HepG2 (cell line): Measurements from ENCODE around the gene EHD1. TPM values are rescaled to one million over a fixed set of nuclear protein-coding genes. Genes with fewer than 3 reads are reported as not detected.
A peak's percentile ranks its signal among the peaks of the same experiment; 100 is the strongest.

Experiments used
- CHCHD3 ChIP-seq: sonication (generic); formaldehyde crosslinking; IDR thresholded peaks from 2 replicates; pipeline ENCODE4 v1.8.0; 2022; ENCODE audit warnings: mild to moderate bottlenecking, missing genetic modification reagents, moderate library complexity
- CSRNP2 ChIP-seq: sonication (generic); formaldehyde crosslinking; conservative IDR thresholded peaks from 2 replicates; pipeline ENCODE4 v1.8.0; 2022; ENCODE audit warnings: low read depth, missing genetic modification reagents
- FOXJ3 ChIP-seq: sonication (generic); formaldehyde crosslinking; IDR thresholded peaks from 2 replicates; pipeline ENCODE4 v1.4.0; 2020; ENCODE audit warnings: missing genetic modification reagents, mild to moderate bottlenecking, borderline replicate concordance
- GABPA ChIP-seq, 2 experiments: IDR thresholded peaks; 2 replicates each; pipeline ENCODE4 v1.6.1; 2011 to 2016; ENCODE audit warnings: low read depth in 2 of 2, low read length in 1 of 2, missing biosample characterization in 1 of 2, missing genetic modification characterization in 1 of 2
- MAZ ChIP-seq, 2 experiments: sonication (generic) in 1 of 2; formaldehyde crosslinking in 1 of 2; IDR thresholded peaks; 2 replicates each; pipeline versions ENCODE4 v1.5.0 to v1.6.1; 2012 to 2020; ENCODE audit warnings: low read depth in 2 of 2, mild to moderate bottlenecking in 2 of 2, borderline replicate concordance in 1 of 2, improper control_type of control experiment in 1 of 2, low read length in 1 of 2, missing genetic modification reagents in 1 of 2, moderate library complexity in 1 of 2
- MTF2 ChIP-seq: sonication (generic); formaldehyde crosslinking; IDR thresholded peaks from 2 replicates; pipeline ENCODE4 v1.5.0; 2020; ENCODE audit warnings: missing genetic modification reagents, borderline replicate concordance
- NONO ChIP-seq, 2 experiments: fragments of 450-650 bp in 1 of 2; sonication (generic) in 1 of 2; formaldehyde crosslinking in 1 of 2; IDR thresholded peaks in 1 of 2; conservative IDR thresholded peaks in 1 of 2; 2 replicates each; pipeline versions ENCODE4 v1.6.1 to v1.8.0; 2017 to 2022; ENCODE audit warnings: mild to moderate bottlenecking in 1 of 2, missing genetic modification reagents in 1 of 2, moderate library complexity in 1 of 2
- RAD51 ChIP-seq: fragments of 450-650 bp; IDR thresholded peaks from 2 replicates; pipeline ENCODE4 v1.6.1; 2016; ENCODE audit warnings: borderline replicate concordance
- SP4 ChIP-seq: sonication (generic); formaldehyde crosslinking; IDR thresholded peaks from 2 replicates; pipeline ENCODE4 v1.8.1; 2023; ENCODE audit warnings: mild to moderate bottlenecking, missing genetic modification reagents
- THAP8 ChIP-seq: sonication (generic); formaldehyde crosslinking; IDR thresholded peaks from 2 replicates; pipeline ENCODE4 v1.5.1; 2020; ENCODE audit warnings: missing genetic modification reagents, mild to moderate bottlenecking, borderline replicate concordance
- XRCC5 ChIP-seq: fragments of 200-400 bp; formaldehyde crosslinking; optimal IDR thresholded peaks from 2 replicates; pipeline ENCODE3; 2017; ENCODE audit warnings: mild to moderate bottlenecking, low read length
- ZNF383 ChIP-seq: sonication (generic); formaldehyde crosslinking; IDR thresholded peaks from 2 replicates; pipeline ENCODE4 v1.4.0; 2020; ENCODE audit warnings: missing genetic modification reagents, mild to moderate bottlenecking, borderline replicate concordance
- ZNF672 ChIP-seq: sonication (generic); formaldehyde crosslinking; IDR thresholded peaks from 2 replicates; pipeline ENCODE4 v1.8.1; 2022; ENCODE audit warnings: missing genetic modification reagents
- ZNF720 ChIP-seq: sonication (generic); formaldehyde crosslinking; IDR thresholded peaks from 2 replicates; pipeline ENCODE4 v1.4.0; 2020; ENCODE audit warnings: missing genetic modification reagents
- ZNF746 ChIP-seq: sonication (generic); formaldehyde crosslinking; IDR thresholded peaks from 2 replicates; pipeline ENCODE4 v1.8.0; 2022; ENCODE audit warnings: mild to moderate bottlenecking, missing genetic modification reagents
- ZNF775 ChIP-seq: sonication (generic); formaldehyde crosslinking; IDR thresholded peaks from 2 replicates; pipeline ENCODE4 v1.4.0; 2020; ENCODE audit warnings: missing genetic modification reagents, mild to moderate bottlenecking, moderate library complexity, borderline replicate concordance
- polyA plus RNA-seq, 8 experiments: library from polyadenylated mRNA; depleted of rRNA in 3 of 8; stranded (reverse) in 7 of 8; unstranded in 1 of 8; fragments of >200 nt; fragmentation: Illumina TruSeq in 4 of 8; extraction: Trizol in 4 of 8; gene quantifications; 2 replicates each; pipeline versions ENCODE4 v1.2.1 to v1.2.3, GENCODE V29; 2011 to 2016; ENCODE audit warnings: low read depth in 4 of 8, missing spikeins in 1 of 8, mixed read lengths in 1 of 8; ENCODE audit not compliant: insufficient read depth in 1 of 8
- total RNA-seq, 5 experiments: library from RNA; depleted of rRNA; stranded (reverse); fragments of >200 nt; fragmentation: Illumina TruSeq; extraction: Trizol; gene quantifications; 2 replicates each; pipeline ENCODE4 v1.2.3, GENCODE V29; 2016; ENCODE audit warnings: low read depth in 1 of 5
- TF ChIP-seq, protein P1 (sequence below): sonication (generic); formaldehyde crosslinking; IDR thresholded peaks from 2 replicates; pipeline ENCODE4 v1.8.1; 2023; ENCODE audit warnings: mild to moderate bottlenecking, moderate library complexity, missing genetic modification reagents
- TF ChIP-seq, protein P2 (sequence below): sonication (generic); formaldehyde crosslinking; IDR thresholded peaks from 2 replicates; pipeline ENCODE4 v1.5.0; 2020; ENCODE audit warnings: mild to moderate bottlenecking, missing genetic modification reagents
- TF ChIP-seq, protein P3 (sequence below): sonication (generic); formaldehyde crosslinking; IDR thresholded peaks from 2 replicates; pipeline ENCODE4 v1.5.1; 2020; ENCODE audit warnings: missing genetic modification reagents, mild to moderate bottlenecking, borderline replicate concordance
- TF ChIP-seq, protein P4 (sequence below): sonication (generic); formaldehyde crosslinking; IDR thresholded peaks from 2 replicates; pipeline ENCODE4 v1.8.0; 2022; ENCODE audit warnings: mild to moderate bottlenecking, missing genetic modification reagents, borderline replicate concordance

Gene EHD1
- total and polyA plus RNA-seq, 2 of the 13 experiments (the other 11 are each of a cell fraction or from before 2014, with no cell fraction given): 23.6 to 26.6 TPM

GRCh38 chr11:64842851-64843685 lies 35.4 kb downstream of the EHD1 start (continued):
- TF ChIP-seq, protein P1, sequence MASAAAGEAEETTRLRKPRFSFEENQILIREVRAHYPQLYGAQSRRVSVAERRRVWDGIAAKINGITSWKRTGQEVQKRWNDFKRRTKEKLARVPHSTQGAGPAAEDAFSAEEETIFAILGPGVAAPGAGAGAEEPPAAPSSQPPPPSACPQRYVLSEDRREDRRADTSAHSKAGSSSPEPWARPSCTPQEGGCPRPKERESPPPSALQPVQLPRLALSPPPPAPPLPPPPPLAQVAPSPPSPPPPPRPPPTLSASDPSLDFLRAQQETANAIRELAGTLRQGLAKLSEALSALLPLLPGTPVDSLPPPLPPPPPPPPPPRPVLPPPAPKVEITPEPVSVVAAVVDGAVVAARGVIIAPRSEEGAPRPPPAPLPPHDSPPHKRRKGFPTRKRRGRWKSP (CRISPR knock-in tag): no peak
- TF ChIP-seq ZNF672 (CRISPR knock-in tag): no peak
- TF ChIP-seq XRCC5: peak; percentile 21
- no peak for TF ChIP-seq ZNF720 (CRISPR knock-in tag)
- TF ChIP-seq CSRNP2 (CRISPR knock-in tag): no peak
- no peak for TF ChIP-seq ZNF746 (CRISPR knock-in tag)
- no peak for TF ChIP-seq CHCHD3 (CRISPR knock-in tag)
- no peak; the same call in 1 of the 2 replicates for TF ChIP-seq SP4 (CRISPR knock-in tag)
- TF ChIP-seq, protein P2, sequence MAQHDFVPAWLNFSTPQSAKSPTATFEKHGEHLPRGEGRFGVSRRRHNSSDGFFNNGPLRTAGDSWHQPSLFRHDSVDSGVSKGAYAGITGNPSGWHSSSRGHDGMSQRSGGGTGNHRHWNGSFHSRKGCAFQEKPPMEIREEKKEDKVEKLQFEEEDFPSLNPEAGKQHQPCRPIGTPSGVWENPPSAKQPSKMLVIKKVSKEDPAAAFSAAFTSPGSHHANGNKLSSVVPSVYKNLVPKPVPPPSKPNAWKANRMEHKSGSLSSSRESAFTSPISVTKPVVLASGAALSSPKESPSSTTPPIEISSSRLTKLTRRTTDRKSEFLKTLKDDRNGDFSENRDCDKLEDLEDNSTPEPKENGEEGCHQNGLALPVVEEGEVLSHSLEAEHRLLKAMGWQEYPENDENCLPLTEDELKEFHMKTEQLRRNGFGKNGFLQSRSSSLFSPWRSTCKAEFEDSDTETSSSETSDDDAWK (CRISPR knock-in tag): no peak
- no peak for TF ChIP-seq GABPA (IDR thresholded peaks at IDR 0.05; ENCODE audit: low read depth, low read length)
- TF ChIP-seq GABPA (CRISPR knock-in tag; IDR thresholded peaks at IDR 0.05; ENCODE audit: low read depth): no peak
- no peak for TF ChIP-seq THAP8 (CRISPR knock-in tag)
- TF ChIP-seq, protein P3, sequence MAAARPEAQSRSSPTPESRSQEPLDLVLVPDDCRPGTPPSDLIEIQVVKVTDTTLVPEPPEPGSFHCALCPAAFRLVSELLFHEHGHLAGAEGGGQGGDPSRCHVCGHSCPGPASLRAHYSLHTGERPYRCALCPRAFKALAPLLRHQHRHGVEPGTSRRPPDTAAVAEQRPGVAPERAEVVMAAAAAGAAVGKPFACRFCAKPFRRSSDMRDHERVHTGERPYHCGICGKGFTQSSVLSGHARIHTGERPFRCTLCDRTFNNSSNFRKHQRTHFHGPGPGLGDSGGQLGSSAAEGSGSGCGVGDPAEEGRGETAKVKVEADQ (CRISPR knock-in tag): no peak
- peak; percentile 54; the same call in 1 of the 2 replicates for TF ChIP-seq MAZ (IDR thresholded peaks at IDR 0.05; ENCODE audit: borderline replicate concordance, low read depth, low read length)
- peak; percentile 55 for TF ChIP-seq MAZ (CRISPR knock-in tag; IDR thresholded peaks at IDR 0.05; ENCODE audit: low read depth)
- peak; percentile 30; the same call in 1 of the 2 replicates for TF ChIP-seq FOXJ3 (CRISPR knock-in tag)
- TF ChIP-seq, protein P4, sequence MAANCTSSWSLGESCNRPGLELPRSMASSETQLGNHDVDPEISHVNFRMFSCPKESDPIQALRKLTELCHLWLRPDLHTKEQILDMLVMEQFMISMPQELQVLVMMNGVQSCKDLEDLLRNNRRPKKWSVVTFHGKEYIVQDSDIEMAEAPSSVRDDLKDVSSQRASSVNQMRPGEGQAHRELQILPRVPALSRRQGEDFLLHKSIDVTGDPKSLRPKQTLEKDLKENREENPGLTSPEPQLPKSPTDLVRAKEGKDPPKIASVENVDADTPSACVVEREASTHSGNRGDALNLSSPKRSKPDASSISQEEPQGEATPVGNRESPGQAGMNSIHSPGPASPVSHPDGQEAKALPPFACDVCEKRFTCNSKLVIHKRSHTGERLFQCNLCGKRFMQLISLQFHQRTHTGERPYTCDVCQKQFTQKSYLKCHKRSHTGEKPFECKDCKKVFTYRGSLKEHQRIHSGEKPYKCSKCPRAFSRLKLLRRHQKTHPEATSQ (CRISPR knock-in tag): no peak
- TF ChIP-seq RAD51: no peak
- TF ChIP-seq ZNF383 (CRISPR knock-in tag): no peak
- TF ChIP-seq MTF2 (CRISPR knock-in tag): peak; percentile 19; the same call in 1 of the 2 replicates
- no peak for TF ChIP-seq NONO (IDR thresholded peaks at IDR 0.05)
- TF ChIP-seq NONO (CRISPR knock-in tag; conservative IDR thresholded peaks at IDR 0.05): no peak; the same call in 1 of the 2 replicates
- no peak for TF ChIP-seq ZNF775
